HG02571 (cell line): Measurements from ENCODE around the gene ITGA5.

Experiments used
- ATAC-seq: cut with Tn5 transposase; IDR thresholded peaks from one replicate; pipeline ENCODE4 v1.9.1; 2021; ENCODE audit warnings: mild to moderate bottlenecking, moderate library complexity; ENCODE audit not compliant: unreplicated experiment

ITGA5 gene

GRCh38 chr12:54419088-54419887 lies at the start of gene ITGA5:
Gene ITGA5, minus strand, starts transcription at chr12:54419266. Its CDS starts 68 bp downstream, at chr12:54419198.
- ATAC-seq, result no peak

GRCh38 chr12:54465857-54466523 lies 46.9 kb upstream of the ITGA5 start:
- ATAC-seq, result no peak

GRCh38 chr12:54463484-54463883 lies 44.4 kb upstream of the ITGA5 start:
- ATAC-seq, result no peak

GRCh38 chr12:54463034-54463433 lies 44.0 kb upstream of the ITGA5 start:
- ATAC-seq, result no peak

- no peak for ATAC-seq
Observed at GRCh38 chr12:54460317-54460923, 41.4 kb upstream of the ITGA5 start.

- ATAC-seq, result no peak
Observed at GRCh38 chr12:54459355-54459754, 40.3 kb upstream of the ITGA5 start.

- ATAC-seq, result no peak
Observed at GRCh38 chr12:54455760-54456469, 36.8 kb upstream of the ITGA5 start.

- no peak for ATAC-seq
Observed at GRCh38 chr12:54452628-54453027, 33.6 kb upstream of the ITGA5 start.

GRCh38 chr12:54448344-54448743 lies 29.3 kb upstream of the ITGA5 start:
- ATAC-seq, result no peak

GRCh38 chr12:54447917-54448316 lies 28.9 kb upstream of the ITGA5 start:
- no peak for ATAC-seq

- no peak for ATAC-seq
Observed at GRCh38 chr12:54444206-54444605, 25.1 kb upstream of the ITGA5 start.

- ATAC-seq, result no peak
Observed at GRCh38 chr12:54443446-54443845, 24.4 kb upstream of the ITGA5 start.

- no peak for ATAC-seq
Observed at GRCh38 chr12:54442961-54443360, 23.9 kb upstream of the ITGA5 start.

GRCh38 chr12:54442099-54442498 lies 23.0 kb upstream of the ITGA5 start:
- ATAC-seq, result no peak

GRCh38 chr12:54439521-54440255 lies 20.6 kb upstream of the ITGA5 start:
- no peak for ATAC-seq

- ATAC-seq, result no peak
Observed at GRCh38 chr12:54439096-54439495, 20.0 kb upstream of the ITGA5 start.

GRCh38 chr12:54438517-54438916 lies 19.5 kb upstream of the ITGA5 start:
- ATAC-seq, result no peak

GRCh38 chr12:54437697-54438096 lies 18.6 kb upstream of the ITGA5 start:
- no peak for ATAC-seq

- ATAC-seq, result no peak
Observed at GRCh38 chr12:54437243-54437642, 18.2 kb upstream of the ITGA5 start.

GRCh38 chr12:54432815-54433164 lies 13.7 kb upstream of the ITGA5 start:
- no peak for ATAC-seq
